ENCODE data around the gene ZNF532. TPM values are rescaled to one million over a fixed set of nuclear protein-coding genes. Genes with fewer than 3 reads are reported as not detected.

The ZNF532 gene
- total and polyA plus RNA-seq, 11 donors, result 16.0 to 84.4 (median 69.9) TPM

- H3K4me3 ChIP-seq, result no peak overlapping the region
- H3K27me3 ChIP-seq, result no peaks in the 10 kb centered on the region
- H3K27ac ChIP-seq, result no peak overlapping the region
- intact Hi-C loops (cut with DNase I), result no loop called here
- DNase-seq (no peak), ATAC-seq (no peak)
- TF ChIP-seq POLR2A (IDR thresholded peaks at IDR 0.05), result no peak
- TF ChIP-seq CTCF (IDR thresholded peaks at IDR 0.05), result no peak
- H3K4me1 ChIP-seq, result peaks cover 0 to 45% (median 23%) of the 10 kb centered on the region in 12 donors
- 93 to 96% (median 95%) methylated on average over 7 of the region's 7 CpGs for WGBS, 4 donors
- H3K9me3 ChIP-seq, result no peaks in the 10 kb centered on the region
- peaks cover 0 to 62% (median 19%) of the 10 kb centered on the region in 9 donors for H3K36me3 ChIP-seq
These were observed 38.9 kb downstream of the ZNF532 start for GRCh38 chr18:58903533-58903932.

- no peak for DNase-seq
- peaks cover 0 to 33% (median 9%) of the 10 kb centered on the region in 12 donors for H3K4me1 ChIP-seq
- H3K27me3 ChIP-seq, result no peaks in the 10 kb centered on the region
- WGBS, 4 donors, result 93 to 97% (median 94%) methylated on average over 10 of the region's 10 CpGs
- peaks cover 0 to 53% (median 24%) of the 10 kb centered on the region in 9 donors for H3K36me3 ChIP-seq
- ATAC-seq, result no peak
- no peaks in the 10 kb centered on the region for H3K9me3 ChIP-seq
- intact Hi-C loops (cut with DNase I), result no loop called here
- no peak for TF ChIP-seq CTCF (IDR thresholded peaks at IDR 0.05)
- no peak for TF ChIP-seq POLR2A (IDR thresholded peaks at IDR 0.05)
- no peak overlapping the region for H3K27ac ChIP-seq
- no peak overlapping the region for H3K4me3 ChIP-seq
These were observed 41.2 kb downstream of the ZNF532 start for GRCh38 chr18:58905777-58906428.

- ATAC-seq (no peak), DNase-seq (no peak)
- H3K9me3 ChIP-seq, result no peaks in the 10 kb centered on the region
- peaks cover 0 to 38% (median 17%) of the 10 kb centered on the region in 9 donors for H3K36me3 ChIP-seq
- intact Hi-C loops (cut with DNase I), result no loop called here
- peaks cover 5 to 49% (median 25%) of the 10 kb centered on the region in 12 donors for H3K4me1 ChIP-seq
- no peak overlapping the region for H3K4me3 ChIP-seq
- no peaks in the 10 kb centered on the region for H3K27me3 ChIP-seq
- TF ChIP-seq POLR2A (IDR thresholded peaks at IDR 0.05) (no peak), CTCF (IDR thresholded peaks at IDR 0.05) (no peak)
- no peak overlapping the region for H3K27ac ChIP-seq
- 33 to 69% (median 49%) methylated on average over 1 of the region's 1 CpG for WGBS, 4 donors
These were observed 43.3 kb downstream of the ZNF532 start for GRCh38 chr18:58908006-58908405.

- no peak overlapping the region for H3K27ac ChIP-seq
- H3K4me3 ChIP-seq, result no peak overlapping the region
- TF ChIP-seq POLR2A (IDR thresholded peaks at IDR 0.05) (no peak), CTCF (IDR thresholded peaks at IDR 0.05) (no peak)
- peaks cover 5 to 60% (median 38%) of the 10 kb centered on the region in 12 donors for H3K4me1 ChIP-seq
- no peaks in the 10 kb centered on the region for H3K27me3 ChIP-seq
- ATAC-seq (no peak), DNase-seq (no peak)
- H3K9me3 ChIP-seq, result no peaks in the 10 kb centered on the region
- H3K36me3 ChIP-seq, result peaks cover 0 to 28% (median 13%) of the 10 kb centered on the region in 9 donors
- intact Hi-C loops (cut with DNase I), result no loop called here
- 86 to 90% (median 86%) methylated on average over 8 of the region's 8 CpGs for WGBS, 4 donors
These were observed 44.8 kb downstream of the ZNF532 start for GRCh38 chr18:58909521-58909920.

Data from heart left ventricle (tissue), 16 donors.